ENCODE results near the gene CYTH3. TPM values are rescaled to one million over a fixed set of nuclear protein-coding genes. Genes with fewer than 3 reads are reported as not detected.

CYTH3 gene
- total and polyA plus RNA-seq, 2 of the 8 experiments (the other 6 are each of a cell fraction or from before 2014, with no cell fraction given) = 10.3 to 11.9 TPM

DNA sequence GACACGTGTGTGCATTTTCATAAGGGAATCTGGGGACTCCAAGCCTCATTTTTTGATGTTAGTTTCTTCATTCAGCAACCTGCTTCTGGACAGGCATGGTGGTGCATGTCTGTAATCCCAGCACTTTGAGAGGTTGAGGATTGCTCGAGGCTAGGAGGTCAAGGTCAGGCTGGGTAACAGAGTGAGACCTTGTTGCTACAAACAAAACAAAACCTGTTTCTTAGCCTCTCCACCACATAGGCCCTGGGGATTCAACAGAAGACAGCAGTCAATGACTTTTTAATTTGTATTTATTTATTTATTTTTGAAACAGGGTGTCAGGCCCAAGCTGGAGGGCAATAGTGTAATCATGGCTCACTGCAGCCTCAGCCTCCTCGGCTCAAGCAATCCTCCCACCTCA, 6.9 kb upstream of the CYTH3 start (continued):
- TF ChIP-seq ZNF274 (IDR thresholded peaks at IDR 0.05; ENCODE audit: borderline replicate concordance, extremely low read depth, low read length) (no peak), TBP (IDR thresholded peaks at IDR 0.05; ENCODE audit: low read depth, low read length) (no peak), RXRA (IDR thresholded peaks at IDR 0.05; ENCODE audit: insufficient read depth, low read depth, low read length) (no peak), YY1 (IDR thresholded peaks at IDR 0.05; ENCODE audit: low read depth, low read length) (no peak), RBBP5 (IDR thresholded peaks at IDR 0.05; ENCODE audit: borderline replicate concordance, low read depth, low read length) (no peak), SIN3A (conservative IDR thresholded peaks at IDR 0.05 in 1 of 2, IDR thresholded peaks at IDR 0.05 in 1 of 2; ENCODE audit: low read depth in 1 of 2, low read length in 2 of 2) (no peak)

All from H1 (cell line).